ENCODE data around the gene ACIN1.

The ACIN1 gene

GRCh38 chr14:23097786-23098185, 2.9 kb upstream of the ACIN1 start:
- H3K9ac ChIP-seq (ENCODE audit: low read depth in 1 of 2, low read length in 2 of 2): no peak overlapping the region
- H3K4me3 ChIP-seq (ENCODE audit: low read length in 2 of 2): no peak overlapping the region
- no peak overlapping the region for H3K27ac ChIP-seq (ENCODE audit: low read depth in 2 of 2, low read length in 2 of 2)
- H3K9me3 ChIP-seq (ENCODE audit: control insufficient read depth in 2 of 2, low read length in 2 of 2): no peaks in the 10 kb centered on the region
- no peaks in the 10 kb centered on the region for H3K27me3 ChIP-seq (ENCODE audit: control insufficient read depth in 2 of 2, insufficient read depth in 2 of 2, low read length in 2 of 2)
- peaks cover 15 to 19% of the 10 kb centered on the region in 2 donors for H3K4me1 ChIP-seq (ENCODE audit: control insufficient read depth in 2 of 2, insufficient read depth in 2 of 2, low read length in 2 of 2)
- H3K36me3 ChIP-seq (ENCODE audit: control insufficient read depth in 2 of 2, insufficient read depth in 2 of 2, low read length in 2 of 2): peaks cover 17 to 23% of the 10 kb centered on the region in 2 donors

GRCh38 chr14:23095196-23096108, 516 bp upstream of the ACIN1 start, which contains the start of gene C14orf119:
Gene C14orf119, plus strand, starts transcription at chr14:23095505. Its CDS starts 2,154 bp downstream, at chr14:23097659.
- no peaks in the 10 kb centered on the region for H3K27me3 ChIP-seq (ENCODE audit: control insufficient read depth in 2 of 2, insufficient read depth in 2 of 2, low read length in 2 of 2)
- H3K4me3 ChIP-seq (ENCODE audit: low read length in 2 of 2): peak within 1 kb of the TSS; percentile 97 to 99
- H3K9ac ChIP-seq (ENCODE audit: low read depth in 1 of 2, low read length in 2 of 2): peak within 1 kb of the TSS; percentile 99
- H3K36me3 ChIP-seq (ENCODE audit: control insufficient read depth in 2 of 2, insufficient read depth in 2 of 2, low read length in 2 of 2): peaks cover 28 to 40% of the 10 kb centered on the region in 2 donors
- H3K27ac ChIP-seq (ENCODE audit: low read depth in 2 of 2, low read length in 2 of 2): peak within 1 kb of the TSS; percentile 99
- H3K4me1 ChIP-seq (ENCODE audit: control insufficient read depth in 2 of 2, insufficient read depth in 2 of 2, low read length in 2 of 2): peaks cover 19 to 20% of the 10 kb centered on the region in 2 donors
- H3K9me3 ChIP-seq (ENCODE audit: control insufficient read depth in 2 of 2, low read length in 2 of 2): no peaks in the 10 kb centered on the region

- Histone ChIP-seq H3K4me1 (ENCODE audit: control insufficient read depth in 2 of 2, insufficient read depth in 2 of 2, low read length in 2 of 2) (peaks cover 19 to 20% of the 10 kb centered on the region in 2 donors), H3K4me3 (ENCODE audit: low read length in 2 of 2) (peak overlapping the region; percentile 97 to 99), H3K9me3 (ENCODE audit: control insufficient read depth in 2 of 2, low read length in 2 of 2) (no peaks in the 10 kb centered on the region), H3K27ac (ENCODE audit: low read depth in 2 of 2, low read length in 2 of 2) (peak overlapping the region; percentile 99), H3K36me3 (ENCODE audit: control insufficient read depth in 2 of 2, insufficient read depth in 2 of 2, low read length in 2 of 2) (peaks cover 41 to 51% of the 10 kb centered on the region in 2 donors), H3K9ac (ENCODE audit: low read depth in 1 of 2, low read length in 2 of 2) (peak overlapping the region; percentile 95 to 99), H3K27me3 (ENCODE audit: control insufficient read depth in 2 of 2, insufficient read depth in 2 of 2, low read length in 2 of 2) (no peaks in the 10 kb centered on the region)
Observed at GRCh38 chr14:23093991-23094665, 808 bp downstream of the ACIN1 start.

- Histone ChIP-seq H3K27me3 (ENCODE audit: control insufficient read depth in 2 of 2, insufficient read depth in 2 of 2, low read length in 2 of 2) (no peaks in the 10 kb centered on the region), H3K36me3 (ENCODE audit: control insufficient read depth in 2 of 2, insufficient read depth in 2 of 2, low read length in 2 of 2) (peaks cover 43 to 49% of the 10 kb centered on the region in 2 donors), H3K4me1 (ENCODE audit: control insufficient read depth in 2 of 2, insufficient read depth in 2 of 2, low read length in 2 of 2) (peaks cover 19 to 20% of the 10 kb centered on the region in 2 donors), H3K4me3 (ENCODE audit: low read length in 2 of 2) (peak overlapping the region; percentile 97 to 99), H3K9me3 (ENCODE audit: control insufficient read depth in 2 of 2, low read length in 2 of 2) (no peaks in the 10 kb centered on the region), H3K27ac (ENCODE audit: low read depth in 2 of 2, low read length in 2 of 2) (no peak overlapping the region), H3K9ac (ENCODE audit: low read depth in 1 of 2, low read length in 2 of 2) (peak overlapping the region; percentile 95 to 99)
Observed at GRCh38 chr14:23093526-23093925, 1.4 kb downstream of the ACIN1 start.

GRCh38 chr14:23093104-23093503, 1.8 kb downstream of the ACIN1 start:
- Histone ChIP-seq H3K27me3 (ENCODE audit: control insufficient read depth in 2 of 2, insufficient read depth in 2 of 2, low read length in 2 of 2) (no peaks in the 10 kb centered on the region), H3K9me3 (ENCODE audit: control insufficient read depth in 2 of 2, low read length in 2 of 2) (no peaks in the 10 kb centered on the region), H3K36me3 (ENCODE audit: control insufficient read depth in 2 of 2, insufficient read depth in 2 of 2, low read length in 2 of 2) (peaks cover 43 to 50% of the 10 kb centered on the region in 2 donors), H3K4me1 (ENCODE audit: control insufficient read depth in 2 of 2, insufficient read depth in 2 of 2, low read length in 2 of 2) (peaks cover 19 to 20% of the 10 kb centered on the region in 2 donors), H3K27ac (ENCODE audit: low read depth in 2 of 2, low read length in 2 of 2) (no peak overlapping the region), H3K9ac (ENCODE audit: low read depth in 1 of 2, low read length in 2 of 2) (no peak overlapping the region), H3K4me3 (ENCODE audit: low read length in 2 of 2) (no peak overlapping the region)

- Histone ChIP-seq H3K9ac (ENCODE audit: low read depth in 1 of 2, low read length in 2 of 2) (no peak overlapping the region), H3K27me3 (ENCODE audit: control insufficient read depth in 2 of 2, insufficient read depth in 2 of 2, low read length in 2 of 2) (no peaks in the 10 kb centered on the region), H3K4me1 (ENCODE audit: control insufficient read depth in 2 of 2, insufficient read depth in 2 of 2, low read length in 2 of 2) (peaks cover 14 to 15% of the 10 kb centered on the region in 2 donors), H3K4me3 (ENCODE audit: low read length in 2 of 2) (no peak overlapping the region), H3K36me3 (ENCODE audit: control insufficient read depth in 2 of 2, insufficient read depth in 2 of 2, low read length in 2 of 2) (peaks cover 43 to 51% of the 10 kb centered on the region in 2 donors), H3K9me3 (ENCODE audit: control insufficient read depth in 2 of 2, low read length in 2 of 2) (no peaks in the 10 kb centered on the region), H3K27ac (ENCODE audit: low read depth in 2 of 2, low read length in 2 of 2) (no peak overlapping the region)
Observed at GRCh38 chr14:23091294-23092225, 3.4 kb downstream of the ACIN1 start.

- Histone ChIP-seq H3K27me3 (ENCODE audit: control insufficient read depth in 2 of 2, insufficient read depth in 2 of 2, low read length in 2 of 2) (no peaks in the 10 kb centered on the region), H3K36me3 (ENCODE audit: control insufficient read depth in 2 of 2, insufficient read depth in 2 of 2, low read length in 2 of 2) (peaks cover 56 to 64% of the 10 kb centered on the region in 2 donors), H3K9ac (ENCODE audit: low read depth in 1 of 2, low read length in 2 of 2) (no peak overlapping the region), H3K4me3 (ENCODE audit: low read length in 2 of 2) (no peak overlapping the region), H3K27ac (ENCODE audit: low read depth in 2 of 2, low read length in 2 of 2) (no peak overlapping the region), H3K9me3 (ENCODE audit: control insufficient read depth in 2 of 2, low read length in 2 of 2) (no peaks in the 10 kb centered on the region), H3K4me1 (ENCODE audit: control insufficient read depth in 2 of 2, insufficient read depth in 2 of 2, low read length in 2 of 2) (peaks cover 13 to 14% of the 10 kb centered on the region in 2 donors)
Observed at GRCh38 chr14:23090254-23090636, 4.7 kb downstream of the ACIN1 start.

GRCh38 chr14:23089498-23090253, 5.3 kb downstream of the ACIN1 start:
- Histone ChIP-seq H3K27me3 (ENCODE audit: control insufficient read depth in 2 of 2, insufficient read depth in 2 of 2, low read length in 2 of 2) (no peaks in the 10 kb centered on the region), H3K4me1 (ENCODE audit: control insufficient read depth in 2 of 2, insufficient read depth in 2 of 2, low read length in 2 of 2) (peaks cover 13 to 14% of the 10 kb centered on the region in 2 donors), H3K9ac (ENCODE audit: low read depth in 1 of 2, low read length in 2 of 2) (no peak overlapping the region), H3K36me3 (ENCODE audit: control insufficient read depth in 2 of 2, insufficient read depth in 2 of 2, low read length in 2 of 2) (peaks cover 57 to 65% of the 10 kb centered on the region in 2 donors), H3K4me3 (ENCODE audit: low read length in 2 of 2) (no peak overlapping the region), H3K27ac (ENCODE audit: low read depth in 2 of 2, low read length in 2 of 2) (no peak overlapping the region), H3K9me3 (ENCODE audit: control insufficient read depth in 2 of 2, low read length in 2 of 2) (no peaks in the 10 kb centered on the region)

GRCh38 chr14:23086565-23086964, 8.4 kb downstream of the ACIN1 start:
- Histone ChIP-seq H3K9ac (ENCODE audit: low read depth in 1 of 2, low read length in 2 of 2) (no peak overlapping the region), H3K27me3 (ENCODE audit: control insufficient read depth in 2 of 2, insufficient read depth in 2 of 2, low read length in 2 of 2) (no peaks in the 10 kb centered on the region), H3K27ac (ENCODE audit: low read depth in 2 of 2, low read length in 2 of 2) (no peak overlapping the region), H3K36me3 (ENCODE audit: control insufficient read depth in 2 of 2, insufficient read depth in 2 of 2, low read length in 2 of 2) (peaks cover 53 to 57% of the 10 kb centered on the region in 2 donors), H3K4me1 (ENCODE audit: control insufficient read depth in 2 of 2, insufficient read depth in 2 of 2, low read length in 2 of 2) (no peaks in the 10 kb centered on the region), H3K9me3 (ENCODE audit: control insufficient read depth in 2 of 2, low read length in 2 of 2) (no peaks in the 10 kb centered on the region), H3K4me3 (ENCODE audit: low read length in 2 of 2) (no peak overlapping the region)

All from mucosa of rectum (tissue), 2 donors.